NCI-H1436 treated with DMSO at 0.1 percent for 48 hours (cell line): Measurements from ENCODE around the gene FOXL3.

ENCODE experiments used
- DNase-seq: peaks from one replicate; lab custom pipeline; 2025; lab: John Stamatoyannopoulos, UW

Gene FOXL3

GRCh38 chr7:338295-339061 is 48.5 kb downstream of the FOXL3 start:
- DNase-seq = no peak

- DNase-seq = no peak
These were observed 49.0 kb downstream of the FOXL3 start for GRCh38 chr7:339062-339342.

- no peak for DNase-seq
These were observed 49.7 kb downstream of the FOXL3 start for GRCh38 chr7:339696-340095.

GRCh38 chr7:340200-340937 is 50.4 kb downstream of the FOXL3 start:
- DNase-seq = no peak
